SU-DHL-6 (cell line): ENCODE data around the gene KLK4.
A peak's percentile ranks its signal among the peaks of the same experiment; 100 is the strongest.

Experiments used
- EZH2phosphoT487 ChIP-seq: fragments of 200-600 bp; sonication (generic), shearing (Covaris generic); conservative IDR thresholded peaks from 2 replicates; pipeline ENCODE4 v1.6.1; 2018; ENCODE audit warnings: mild to moderate bottlenecking, antibody characterized with exemption, low read length, moderate library complexity, mixed read lengths
- TF ChIP-seq, protein P1 (sequence below): fragments of 200-600 bp; sonication (generic); IDR thresholded peaks from one replicate; pipeline ENCODE4 v1.5.1; 2017; ENCODE audit warnings: antibody characterized with exemption, mild to moderate bottlenecking, low read length, moderate library complexity; ENCODE audit not compliant: insufficient read depth, poor library complexity, severe bottlenecking

DNA sequence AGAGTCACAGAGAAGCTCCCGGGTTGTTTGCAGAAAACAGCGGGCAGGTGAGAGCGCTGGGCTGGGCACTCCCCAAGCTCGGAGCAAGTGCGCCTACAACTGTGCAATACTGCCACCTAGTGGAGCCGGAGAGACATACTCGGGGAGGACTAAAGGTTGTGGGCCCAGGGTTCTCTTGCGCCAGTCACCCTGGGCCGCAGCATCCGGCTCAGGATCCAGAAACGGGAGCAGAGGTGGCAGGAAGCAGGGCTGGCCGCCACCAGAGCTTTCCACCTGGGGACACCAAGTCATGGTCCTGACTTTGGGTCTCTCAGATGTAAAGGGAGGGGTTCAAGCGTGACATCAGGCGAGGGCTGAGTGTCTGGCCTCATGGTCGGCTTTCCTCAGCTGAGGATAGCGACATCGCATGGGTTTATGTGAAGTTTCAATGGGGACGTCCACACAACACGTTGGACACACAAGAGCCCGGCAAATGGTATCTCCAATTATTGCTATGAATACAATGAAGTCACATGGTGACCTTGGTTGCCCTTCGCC, 11.2 kb upstream of the KLK4 start:
- TF ChIP-seq, protein P1, sequence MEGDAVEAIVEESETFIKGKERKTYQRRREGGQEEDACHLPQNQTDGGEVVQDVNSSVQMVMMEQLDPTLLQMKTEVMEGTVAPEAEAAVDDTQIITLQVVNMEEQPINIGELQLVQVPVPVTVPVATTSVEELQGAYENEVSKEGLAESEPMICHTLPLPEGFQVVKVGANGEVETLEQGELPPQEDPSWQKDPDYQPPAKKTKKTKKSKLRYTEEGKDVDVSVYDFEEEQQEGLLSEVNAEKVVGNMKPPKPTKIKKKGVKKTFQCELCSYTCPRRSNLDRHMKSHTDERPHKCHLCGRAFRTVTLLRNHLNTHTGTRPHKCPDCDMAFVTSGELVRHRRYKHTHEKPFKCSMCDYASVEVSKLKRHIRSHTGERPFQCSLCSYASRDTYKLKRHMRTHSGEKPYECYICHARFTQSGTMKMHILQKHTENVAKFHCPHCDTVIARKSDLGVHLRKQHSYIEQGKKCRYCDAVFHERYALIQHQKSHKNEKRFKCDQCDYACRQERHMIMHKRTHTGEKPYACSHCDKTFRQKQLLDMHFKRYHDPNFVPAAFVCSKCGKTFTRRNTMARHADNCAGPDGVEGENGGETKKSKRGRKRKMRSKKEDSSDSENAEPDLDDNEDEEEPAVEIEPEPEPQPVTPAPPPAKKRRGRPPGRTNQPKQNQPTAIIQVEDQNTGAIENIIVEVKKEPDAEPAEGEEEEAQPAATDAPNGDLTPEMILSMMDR, result peak; percentile 75
- TF ChIP-seq EZH2phosphoT487, result no peak
